ENCODE results near the gene MYO1G.
"Not testable (repeated sequence)": the region's sequence is repeated elsewhere in the genome, so short reads cannot be mapped to it uniquely, and the experiment has no call there.

Gene MYO1G

DNA sequence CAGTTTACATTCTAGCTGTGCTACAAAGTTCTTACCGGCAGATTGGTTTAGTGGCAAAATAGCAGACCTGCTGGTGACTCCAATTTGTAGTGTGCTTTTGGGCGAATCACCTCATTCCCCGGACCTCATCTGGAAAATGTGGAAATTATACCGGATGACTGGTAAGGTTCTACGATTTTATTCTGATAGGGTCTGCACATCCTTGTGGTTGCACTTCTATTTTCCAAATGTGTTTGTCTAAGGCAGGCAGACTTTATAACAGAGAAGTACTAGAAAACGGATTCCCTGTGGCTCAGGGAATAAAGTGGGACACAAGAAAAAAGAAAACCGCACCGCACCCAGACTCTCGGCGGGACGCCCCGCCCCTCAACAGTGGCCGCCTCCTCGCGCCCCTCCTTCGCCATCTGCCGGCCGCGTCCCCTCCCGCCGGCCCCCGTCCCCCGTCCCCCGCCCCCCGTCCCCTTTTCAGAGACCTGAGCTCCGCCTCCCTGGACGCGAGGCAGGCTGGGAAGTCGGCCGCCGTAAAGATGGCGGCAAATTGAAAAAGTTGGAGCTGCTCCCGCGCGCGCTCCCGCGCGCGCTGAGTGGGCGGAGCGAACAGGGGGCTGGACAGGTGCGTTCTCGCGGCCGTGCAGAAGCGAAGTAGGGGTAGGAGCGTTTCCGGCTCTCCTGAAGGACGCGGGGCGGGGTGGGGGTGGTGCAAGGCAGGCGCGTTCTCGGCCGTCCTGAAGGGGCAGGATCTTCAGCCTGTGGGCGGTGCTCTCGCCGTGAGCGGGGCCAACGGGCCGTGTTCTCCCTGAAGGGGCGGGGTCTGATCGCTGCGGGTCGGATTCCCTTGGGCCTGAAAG is 20.7 kb upstream of the MYO1G start:
- peak; percentile 97 for DNase-seq (ENCODE audit: low read depth)

DNA sequence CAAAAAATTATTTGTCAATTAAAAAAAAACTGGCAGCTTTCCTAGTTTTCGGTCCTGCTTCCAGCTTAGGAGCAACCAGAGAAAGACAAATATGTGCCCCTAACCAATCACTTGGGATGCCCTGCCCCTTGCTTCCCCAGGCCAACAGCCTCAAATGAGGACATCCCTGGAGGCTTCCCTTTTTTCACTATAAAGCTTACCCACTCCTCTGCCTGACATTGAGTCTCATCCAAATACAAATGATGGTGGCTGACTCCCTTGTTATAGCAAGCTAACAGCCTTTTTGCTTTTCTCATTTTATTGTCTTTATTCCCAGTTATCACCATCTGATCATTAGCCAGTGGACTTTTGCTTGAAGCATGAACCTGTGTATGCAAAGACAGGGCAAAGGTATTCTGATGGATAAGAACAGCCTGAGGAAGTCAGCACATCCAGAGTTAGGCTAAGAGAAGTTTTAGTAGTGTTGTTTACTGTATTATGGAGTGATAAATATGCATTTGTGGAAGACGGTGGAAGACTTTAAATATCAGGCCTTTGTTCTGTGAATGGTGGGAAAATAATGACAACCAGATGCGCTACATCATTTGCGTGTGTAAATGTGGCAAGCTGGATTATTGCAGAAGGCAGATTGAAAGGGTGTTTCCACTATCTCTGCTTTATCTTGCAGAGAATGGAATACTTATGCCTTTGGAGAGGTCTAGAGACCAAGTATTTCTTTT is 19.5 kb upstream of the MYO1G start:
- no peak for DNase-seq (ENCODE audit: low read depth)

DNA sequence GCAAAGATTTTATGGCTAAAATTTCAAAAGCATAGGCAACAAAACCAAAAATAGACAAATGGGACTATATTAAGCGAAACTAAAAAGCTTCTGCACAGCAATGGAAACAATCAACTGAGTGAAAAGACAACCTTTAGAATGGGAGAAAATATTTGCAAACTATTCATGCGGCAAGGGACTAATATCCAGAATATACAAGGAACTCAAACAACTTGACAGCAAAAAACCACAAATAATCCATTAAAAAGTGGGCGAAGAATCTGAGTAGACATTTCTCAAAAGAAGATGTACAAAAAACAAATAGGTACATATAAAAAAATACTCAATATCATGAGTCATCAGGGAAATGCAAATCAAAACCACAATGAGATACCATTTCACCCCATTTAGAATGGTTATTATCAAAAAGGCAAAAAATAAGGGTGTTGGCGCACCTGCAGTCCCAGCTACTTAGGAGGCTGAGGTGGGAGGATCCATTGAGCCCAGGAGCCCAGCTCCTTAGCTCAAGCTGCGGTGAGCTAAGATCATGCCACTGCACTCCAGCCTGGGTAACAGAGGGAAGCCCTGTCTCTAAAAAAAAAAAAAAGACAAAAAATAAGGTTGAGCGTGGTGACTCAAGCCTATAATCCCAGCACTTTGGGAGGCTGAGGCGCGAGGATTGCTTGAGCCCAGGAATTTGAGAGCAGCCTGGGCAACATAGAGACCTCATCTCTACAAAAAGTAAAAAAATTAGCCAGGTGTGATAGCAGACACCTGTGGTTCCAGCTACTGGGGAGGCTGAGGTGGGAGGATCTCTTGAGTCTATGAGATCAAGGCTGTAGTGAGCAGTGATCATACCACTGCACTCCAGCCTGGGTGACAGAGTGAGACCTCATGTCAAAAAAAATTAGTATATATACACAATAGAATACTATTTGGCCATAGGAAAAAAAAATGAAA is 17.0 kb upstream of the MYO1G start:
- DNase-seq (ENCODE audit: low read depth), result no peak

DNA sequence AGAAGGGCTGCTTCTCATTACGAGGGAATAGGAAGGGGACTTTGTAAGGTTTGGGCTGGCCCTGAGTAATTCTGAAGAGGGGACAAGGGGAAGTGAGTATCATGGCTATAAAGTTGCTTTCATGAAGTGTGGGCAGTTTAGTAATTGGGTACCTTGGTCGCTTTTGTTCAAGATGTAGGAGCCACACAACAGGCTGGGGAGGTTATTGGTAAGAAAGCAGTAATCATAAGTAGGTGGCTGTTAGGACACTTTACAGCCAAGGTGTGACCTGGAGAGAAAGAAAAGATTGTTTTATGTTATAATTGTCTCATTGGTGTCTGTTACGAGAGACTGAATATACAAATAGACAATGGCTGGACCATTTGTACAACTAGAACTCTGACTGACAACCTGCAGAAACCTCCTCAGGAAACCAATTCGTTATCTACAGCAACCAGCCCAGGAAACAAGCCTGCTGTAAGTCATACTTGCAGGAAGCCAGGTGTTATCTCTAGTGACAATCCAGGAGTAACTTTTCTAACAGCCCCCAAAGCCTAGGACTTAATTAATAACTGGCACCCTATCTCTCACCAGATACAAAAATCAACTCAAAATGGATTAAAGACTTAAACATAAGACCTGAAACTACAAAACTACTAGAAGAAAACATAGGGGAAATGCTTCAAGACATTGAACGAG is 16.2 kb upstream of the MYO1G start:
- no peak for DNase-seq (ENCODE audit: low read depth)

- not testable (repeated sequence) for DNase-seq (ENCODE audit: low read depth)
These were observed 13.4 kb upstream of the MYO1G start for GRCh38 chr7:44992004-44992795.

DNA sequence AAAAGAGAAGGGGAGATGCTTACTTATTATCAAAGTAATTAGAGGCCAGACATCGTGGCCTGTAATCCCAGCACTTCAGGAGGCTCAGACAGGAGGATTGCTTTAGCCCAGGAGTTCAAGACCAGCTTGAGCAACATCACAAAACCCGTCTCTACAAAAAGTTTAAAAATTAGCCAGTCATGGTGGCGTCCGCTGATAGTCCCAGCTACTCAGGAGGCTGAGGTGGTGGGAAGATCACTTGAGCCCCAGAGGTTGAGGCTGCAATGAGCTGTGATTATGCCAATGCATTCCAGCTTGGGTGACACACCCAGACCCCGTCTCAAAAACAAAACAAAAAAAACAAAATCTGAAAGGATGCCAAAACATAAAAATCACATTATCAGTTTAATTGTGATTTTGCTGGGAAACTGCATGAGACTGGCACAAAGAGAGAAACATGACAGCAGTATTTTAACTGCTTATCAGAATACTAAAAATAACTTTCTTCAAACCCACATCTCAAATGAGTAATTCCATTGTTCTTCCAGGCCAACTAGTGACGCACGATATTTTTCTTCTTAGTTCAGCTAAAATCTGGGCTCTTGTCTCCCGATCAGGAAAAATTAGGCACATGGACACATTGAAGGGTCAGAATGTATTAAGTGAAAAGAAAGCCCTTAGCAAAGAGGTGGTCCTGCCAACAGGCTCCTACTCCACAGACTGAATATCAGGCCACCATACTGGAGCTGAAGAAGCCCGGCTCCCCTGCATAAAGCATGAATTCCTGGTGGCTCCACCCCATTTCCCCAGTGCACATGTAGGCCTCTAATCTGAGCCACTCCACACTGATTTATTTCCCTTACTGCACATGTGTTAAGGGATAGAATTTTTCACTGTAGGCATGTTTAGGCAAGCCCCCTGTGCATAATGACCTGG is 11.6 kb upstream of the MYO1G start:
- no peak for DNase-seq (ENCODE audit: low read depth)

- no peak for DNase-seq (ENCODE audit: low read depth)
These were observed 10.3 kb upstream of the MYO1G start for GRCh38 chr7:44989132-44989531.

DNA sequence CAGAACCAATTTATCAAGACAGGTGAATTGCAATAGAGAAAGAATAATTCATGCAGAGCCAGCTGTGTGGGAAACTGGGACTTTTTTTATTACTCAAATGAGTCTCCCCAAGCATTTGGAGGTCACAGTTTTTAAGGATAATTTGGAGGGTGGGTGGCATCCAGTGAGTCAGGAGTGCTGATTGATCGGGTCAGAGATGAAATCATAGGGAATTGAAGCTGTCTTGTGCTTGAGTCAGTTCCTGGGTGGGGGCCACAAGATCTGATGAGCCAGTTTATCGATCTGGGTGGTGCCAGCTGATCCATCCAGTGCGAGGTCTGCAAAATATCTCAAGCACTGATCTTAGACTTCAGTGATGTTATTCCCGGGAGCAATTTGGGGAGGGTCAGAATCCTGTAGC is 9.9 kb upstream of the MYO1G start:
- no peak for DNase-seq (ENCODE audit: low read depth)

GRCh38 chr7:44987996-44988395 is 9.2 kb upstream of the MYO1G start:
- DNase-seq (ENCODE audit: low read depth), result no peak

- DNase-seq (ENCODE audit: low read depth), result no peak
These were observed 8.6 kb upstream of the MYO1G start for GRCh38 chr7:44987457-44987856.

GRCh38 chr7:44986218-44987053 is 7.6 kb upstream of the MYO1G start:
- peak; percentile 96 for DNase-seq (ENCODE audit: low read depth)

- DNase-seq (ENCODE audit: low read depth), result no peak
These were observed 7.0 kb upstream of the MYO1G start for GRCh38 chr7:44985900-44986217.

GRCh38 chr7:44985033-44985695 is 6.3 kb upstream of the MYO1G start:
- no peak for DNase-seq (ENCODE audit: low read depth)

DNA sequence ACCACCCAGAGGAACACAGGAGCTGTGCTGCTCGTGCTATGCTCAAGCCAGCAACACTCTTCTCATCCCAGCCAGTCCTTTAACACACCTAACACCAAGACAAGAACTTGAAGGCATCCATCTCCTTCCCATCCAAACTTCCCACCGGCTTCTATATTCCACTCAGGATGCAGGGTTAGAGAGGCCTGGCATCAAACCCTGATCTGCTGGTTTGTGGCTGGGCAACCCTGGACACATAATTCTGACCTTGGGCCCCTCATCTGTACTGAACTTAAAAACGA is 5.6 kb upstream of the MYO1G start:
- no peak for DNase-seq (ENCODE audit: low read depth)

- DNase-seq (ENCODE audit: low read depth), result no peak
These were observed 5.1 kb upstream of the MYO1G start for GRCh38 chr7:44983742-44984477.

DNA sequence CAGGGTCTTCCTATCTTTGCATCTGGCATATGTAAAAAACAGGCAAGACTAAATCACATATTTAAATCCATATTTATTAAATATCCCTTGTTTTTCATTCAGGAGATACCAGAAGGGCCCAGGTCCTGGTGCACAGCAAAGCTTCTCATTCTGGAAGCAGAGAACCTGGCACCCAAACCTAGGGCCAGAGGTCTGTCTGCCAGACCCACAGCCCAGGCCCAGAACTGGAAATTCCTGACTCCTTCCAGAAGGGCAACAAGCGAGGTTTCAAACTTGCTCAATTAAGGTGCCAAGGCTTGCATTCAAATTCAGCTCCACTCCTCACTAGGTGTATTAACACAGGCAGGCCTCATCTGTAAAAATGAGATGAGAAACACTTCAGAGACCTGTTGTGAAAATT is 4.2 kb upstream of the MYO1G start:
- no peak for DNase-seq (ENCODE audit: low read depth)

DNA sequence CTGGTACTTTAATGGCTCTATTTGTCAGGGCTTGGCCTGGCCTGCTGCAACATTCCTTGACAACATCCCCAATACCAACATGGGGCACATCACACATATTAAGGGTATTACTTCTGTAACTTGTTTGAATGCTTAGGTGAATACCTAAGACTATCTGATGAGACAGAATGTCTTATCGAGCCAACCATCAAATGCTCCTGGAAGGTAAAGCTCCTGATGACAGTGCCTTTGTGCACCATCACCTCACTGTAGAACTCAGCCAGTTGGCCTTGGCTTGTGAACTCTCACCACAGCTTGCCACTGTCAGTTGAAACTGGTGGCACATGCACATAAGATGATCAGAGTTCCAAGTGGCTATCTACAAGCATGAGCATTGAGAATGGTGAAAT is 3.7 kb upstream of the MYO1G start:
- no peak for DNase-seq (ENCODE audit: low read depth)

- DNase-seq (ENCODE audit: low read depth), result no peak
These were observed 2.4 kb upstream of the MYO1G start for GRCh38 chr7:44981035-44981706.

Data from stimulated activated CD8-positive, alpha-beta memory T cell treated with anti-CD3 and anti-CD28 coated beads, Interleukin-12 subunit alpha, Interleukin-12 subunit beta, amount 100 ng/mL, for 4 hours (primary cell).